GM21526 (cell line): ENCODE data around the gene MRPL27.

Experiments
- ATAC-seq: cut with Tn5 transposase; IDR thresholded peaks from one replicate; pipeline ENCODE4 v1.9.1; 2021; ENCODE audit warnings: moderate library complexity; ENCODE audit not compliant: unreplicated experiment, low FRiP score

MRPL27 gene

DNA sequence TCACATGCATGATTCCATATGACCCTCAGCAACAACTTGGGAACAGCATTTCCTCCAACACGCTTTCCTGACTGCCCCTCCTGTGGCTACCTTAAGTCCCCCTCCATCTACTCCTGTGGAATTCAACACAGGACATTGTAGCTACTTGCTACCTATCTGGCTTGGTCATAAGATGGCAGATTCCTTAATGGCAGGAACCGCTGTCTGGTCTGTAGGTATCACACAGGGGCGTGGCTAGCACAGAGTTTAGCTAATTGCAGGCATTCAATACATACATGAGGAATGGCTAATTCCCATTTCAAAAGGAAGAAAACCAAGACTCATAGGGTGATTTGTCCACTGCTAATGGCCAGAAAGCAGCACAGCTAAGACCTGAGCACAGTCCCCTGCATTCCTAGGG lies 15.7 kb upstream of the MRPL27 start:
- no peak for ATAC-seq

DNA sequence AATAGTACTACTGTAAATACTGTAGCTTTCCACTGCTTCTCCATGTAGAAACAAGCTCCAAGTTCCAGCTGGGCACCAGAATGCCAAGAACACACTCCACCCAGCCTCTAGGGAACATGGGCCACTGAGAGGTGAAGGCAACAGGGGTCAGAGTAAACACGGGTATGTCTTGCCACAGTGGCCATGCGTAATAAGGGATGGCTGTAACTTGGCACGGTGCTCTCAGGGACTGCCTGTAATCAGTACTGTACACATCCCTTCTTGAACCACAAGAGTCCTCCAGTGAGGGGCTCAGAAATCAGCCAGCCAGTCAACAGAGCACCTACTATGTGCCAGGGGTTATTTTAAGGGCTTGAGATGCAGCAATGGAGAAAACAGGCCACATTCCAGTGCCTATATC lies 13.5 kb upstream of the MRPL27 start:
- ATAC-seq = no peak

DNA sequence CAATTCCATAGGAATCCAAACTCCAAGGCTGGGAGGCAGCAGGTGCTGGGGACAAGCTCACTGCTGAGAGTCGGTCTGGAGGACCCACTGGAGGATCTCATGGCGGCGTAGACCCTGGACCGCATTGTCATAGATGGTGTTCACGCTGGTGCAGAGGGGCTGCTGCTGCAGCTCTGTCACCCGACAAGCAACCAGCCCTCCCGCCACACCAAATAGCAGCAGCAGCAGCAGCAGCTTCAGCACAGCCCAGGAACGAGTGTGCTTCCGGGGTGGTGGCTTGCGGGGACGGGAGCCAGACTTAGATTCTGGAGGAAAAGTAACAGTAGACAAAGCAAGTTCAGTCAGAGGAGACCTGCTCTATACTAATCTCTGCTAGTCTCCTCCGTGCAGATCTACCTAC lies 9.9 kb upstream of the MRPL27 start:
- no peak for ATAC-seq

DNA sequence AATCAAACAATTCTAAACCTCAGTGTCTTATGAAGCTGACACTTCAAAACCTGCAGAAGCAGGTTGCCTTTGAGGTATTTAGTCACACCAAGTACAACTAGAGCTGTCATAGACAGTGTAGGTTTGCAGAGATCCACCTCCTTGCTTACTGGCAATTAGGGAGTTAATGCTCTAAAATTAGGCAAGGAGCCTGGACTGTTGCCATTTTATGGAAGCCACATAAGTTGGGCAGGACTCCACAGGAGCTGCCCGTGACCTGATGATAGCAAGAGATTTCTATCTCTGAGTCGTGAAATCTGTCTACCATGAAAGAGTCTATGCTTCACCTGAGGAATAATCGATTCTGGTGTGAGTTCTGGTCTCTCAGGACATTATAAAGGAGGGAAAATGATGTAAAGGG lies 8.9 kb upstream of the MRPL27 start:
- ATAC-seq = no peak

DNA sequence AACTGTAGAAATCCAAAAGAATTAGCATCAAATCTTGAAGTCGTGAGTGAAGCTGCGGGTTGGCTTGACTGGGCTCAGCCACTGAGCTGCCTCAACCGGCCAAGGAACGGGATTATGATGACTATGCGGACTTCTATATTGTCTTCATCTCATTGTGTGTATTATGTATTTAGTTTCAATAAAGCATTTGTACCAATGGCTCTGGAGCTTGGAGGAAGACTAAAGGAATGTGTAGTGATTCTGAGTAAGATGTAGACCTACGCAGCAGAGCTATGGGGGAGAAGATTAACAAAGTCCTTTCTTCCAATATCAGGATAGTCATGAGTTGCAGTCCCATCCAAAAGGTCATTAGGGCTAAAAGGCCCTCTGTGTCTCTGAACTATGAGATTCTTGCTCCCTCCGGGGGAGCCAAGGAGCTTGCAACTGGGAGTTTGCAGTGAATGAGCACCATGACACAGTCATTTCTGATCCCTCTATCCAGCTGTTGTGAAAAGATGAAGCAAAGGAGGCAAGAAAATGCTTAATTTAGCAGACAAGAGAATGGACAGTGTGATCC lies 8.4 kb upstream of the MRPL27 start:
- no peak for ATAC-seq

DNA sequence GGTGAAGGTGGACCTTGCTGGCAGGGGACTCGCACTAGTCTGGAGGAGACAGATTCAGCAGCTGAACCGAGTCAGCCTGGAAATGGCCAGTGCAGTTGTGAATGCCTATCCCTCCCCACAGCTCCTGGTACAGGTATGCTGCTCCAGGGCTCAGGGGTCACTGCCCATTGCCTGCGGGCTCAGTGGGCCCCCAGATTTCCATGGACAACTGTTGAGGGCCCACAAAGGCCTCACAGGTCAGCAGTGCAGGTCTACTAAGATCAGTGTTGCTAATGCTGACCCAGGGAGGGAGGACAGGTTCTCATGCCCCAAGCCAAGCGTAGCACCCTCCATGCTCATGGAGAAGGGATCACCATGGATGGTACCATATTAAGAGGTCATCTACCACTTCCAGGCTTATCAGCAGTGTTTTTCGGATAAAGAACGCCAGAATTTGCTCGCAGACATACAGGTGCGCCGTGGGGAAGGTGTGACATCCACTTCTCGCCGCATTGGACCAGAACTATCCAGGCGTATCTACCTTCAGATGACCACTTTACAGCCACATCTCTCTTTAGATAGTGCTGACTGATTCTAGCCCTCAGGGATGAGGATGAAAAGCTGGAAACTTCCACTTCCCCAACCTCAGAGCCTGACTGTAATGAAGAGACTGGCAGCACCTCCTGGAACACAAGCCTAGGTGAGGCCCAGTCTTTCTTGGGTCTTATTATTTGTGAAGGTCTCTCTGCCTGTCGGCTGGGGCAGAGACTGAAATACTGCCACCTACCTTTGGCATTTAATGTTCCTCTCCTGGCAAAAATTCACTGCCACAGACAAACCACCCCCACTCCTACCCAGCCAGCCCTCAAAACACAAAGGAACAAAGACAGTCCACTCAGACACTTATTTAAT lies 7.6 kb upstream of the MRPL27 start:
- no peak for ATAC-seq

DNA sequence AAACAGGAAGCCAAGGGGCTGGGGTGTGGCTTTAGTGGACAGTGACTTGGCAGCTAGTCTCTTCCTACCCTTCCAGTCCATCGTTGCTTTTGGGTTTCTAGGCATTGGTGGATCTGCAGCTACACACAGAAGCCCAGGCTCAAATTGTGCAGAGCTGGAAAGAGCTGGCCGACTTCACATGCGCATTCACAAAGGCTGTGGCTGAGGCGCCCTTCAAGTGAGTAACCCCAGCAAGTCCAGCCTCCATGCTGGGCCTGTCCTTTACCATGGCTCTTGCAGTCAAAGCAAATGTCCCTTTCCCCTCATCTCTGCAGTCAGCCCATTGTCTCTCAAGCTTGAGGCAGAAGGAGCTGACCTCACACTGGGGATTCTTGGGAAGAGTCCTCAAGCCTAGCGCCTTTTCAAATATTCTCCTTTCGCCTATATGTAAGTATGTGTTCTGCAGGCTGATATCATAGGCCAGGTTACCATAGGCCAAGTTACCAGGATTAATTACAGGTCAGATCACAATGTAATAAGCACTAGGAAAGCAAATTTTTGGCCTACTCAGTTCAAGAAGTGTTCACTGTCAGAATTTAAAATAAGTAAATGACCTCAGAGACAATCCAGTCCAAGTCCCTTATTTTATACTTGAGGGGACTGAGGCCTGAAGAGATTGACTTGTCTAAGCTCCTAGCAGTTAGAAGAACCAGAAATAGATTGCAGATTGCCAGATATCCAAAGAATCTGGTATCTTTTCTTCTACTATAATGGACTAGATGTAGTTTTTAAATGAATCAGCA lies 6.6 kb upstream of the MRPL27 start:
- ATAC-seq = no peak

DNA sequence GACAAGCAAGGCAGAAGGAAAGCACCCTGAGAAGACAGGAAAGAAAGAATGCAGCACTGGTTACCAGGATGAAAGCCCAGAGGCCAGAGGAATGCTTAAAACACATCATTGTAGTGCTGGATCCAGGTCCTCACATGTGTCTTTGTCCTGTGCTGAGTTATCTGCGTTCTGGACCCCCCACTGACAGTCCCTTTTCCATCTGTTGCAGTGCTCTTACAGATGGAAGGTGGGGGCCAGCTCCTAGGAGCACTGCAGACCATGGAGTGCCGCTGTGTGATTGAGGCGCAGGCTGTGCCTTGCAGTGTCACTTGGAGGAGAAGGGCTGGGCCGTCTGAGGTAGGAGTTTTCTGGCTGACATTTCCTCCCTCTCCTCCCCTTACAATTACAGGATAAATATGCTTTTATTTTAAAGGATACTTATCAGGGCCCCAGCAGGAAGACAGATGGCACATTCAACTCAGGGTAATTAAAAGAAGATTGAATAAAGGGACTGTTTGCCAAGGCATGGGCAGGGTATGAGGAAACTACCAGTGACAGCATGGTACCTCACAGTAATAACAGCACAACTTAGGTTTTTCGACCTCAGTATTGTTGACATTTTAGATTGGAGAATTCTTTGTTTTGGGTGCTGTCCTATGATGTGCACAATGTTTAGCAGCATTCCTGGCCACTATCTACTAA lies 3.0 kb upstream of the MRPL27 start:
- ATAC-seq = no peak

DNA sequence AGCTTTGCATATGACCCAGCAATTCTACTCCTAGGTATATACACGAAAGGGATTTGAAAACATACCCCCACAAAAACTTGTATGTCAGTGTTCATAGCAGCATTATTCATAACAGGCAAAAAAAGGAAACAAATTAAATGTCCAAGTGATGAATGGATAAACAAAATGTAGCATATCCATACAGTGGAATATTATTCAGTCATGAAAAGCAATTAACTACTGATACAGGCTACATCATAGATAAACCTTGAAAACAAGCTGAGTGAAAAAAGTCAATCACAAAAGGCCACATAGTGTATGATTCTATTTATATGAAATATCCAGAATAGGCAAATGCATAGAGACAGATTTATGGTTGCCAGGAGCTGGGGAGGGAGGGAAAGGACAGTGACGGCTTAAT lies 721 bp upstream of the MRPL27 start:
- ATAC-seq = no peak

DNA sequence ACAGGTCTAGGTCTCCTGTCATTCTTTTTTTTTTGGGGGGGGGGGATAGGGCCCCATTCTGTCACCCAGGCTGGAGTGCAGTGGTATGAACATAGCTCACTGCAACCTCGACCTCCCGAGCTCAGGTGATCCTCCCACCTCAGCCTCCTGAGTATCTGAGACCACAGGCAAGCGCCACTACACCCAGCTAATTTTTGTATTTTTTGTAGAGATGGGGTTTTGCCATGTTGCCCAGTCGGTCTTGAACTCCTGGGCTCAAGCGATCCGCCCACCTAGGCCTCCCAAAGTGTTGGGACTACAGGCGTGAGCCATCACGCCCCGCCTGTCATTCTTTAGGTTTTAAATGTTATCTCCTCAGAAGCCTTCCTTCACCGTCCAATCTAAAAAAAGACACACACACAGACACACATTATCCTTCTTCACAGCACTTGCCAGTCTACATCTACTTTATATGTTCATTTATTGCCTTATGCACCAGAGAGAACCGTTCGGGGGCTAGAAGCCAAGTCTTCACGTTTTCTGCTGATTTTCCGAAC lies 694 bp downstream of the MRPL27 start:
- ATAC-seq = no peak

DNA sequence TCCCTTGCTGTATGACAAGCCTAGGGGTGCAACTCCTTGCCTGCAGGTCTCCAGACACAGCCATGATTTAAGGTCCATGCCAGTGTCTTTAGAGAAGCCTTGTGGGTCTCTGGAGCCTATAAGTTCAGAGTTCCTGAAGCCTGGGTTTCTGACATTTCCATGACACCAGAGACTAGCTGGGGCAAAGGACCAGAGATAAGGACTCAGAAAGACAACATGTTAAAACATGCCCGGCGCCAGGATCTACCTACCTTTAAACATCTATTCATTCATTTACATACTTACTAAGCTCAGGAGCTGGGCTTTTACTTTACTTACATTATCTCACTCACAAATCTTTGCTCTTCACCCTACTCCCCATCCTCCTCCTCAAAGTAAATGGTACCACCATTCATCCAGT lies 1.5 kb downstream of the MRPL27 start:
- ATAC-seq = no peak

DNA sequence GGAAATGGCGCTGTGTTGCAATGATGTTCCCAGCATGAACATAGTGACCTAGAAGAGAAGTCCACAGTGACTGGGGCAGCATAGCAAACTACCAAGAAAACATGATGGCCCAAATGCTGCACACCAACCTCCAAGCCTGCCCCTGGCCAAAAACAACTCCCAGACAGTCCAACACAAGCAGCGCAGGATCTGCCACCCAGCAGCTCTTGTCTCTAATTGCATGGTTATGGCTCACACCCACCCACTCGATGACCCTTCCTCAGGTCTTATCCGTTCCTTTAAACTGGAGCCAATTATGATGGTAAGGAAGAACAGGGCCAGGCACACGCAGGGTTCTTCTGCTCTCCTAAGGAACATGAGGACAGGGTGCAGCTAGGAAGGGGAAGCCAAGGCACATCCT lies 2.9 kb downstream of the MRPL27 start:
- ATAC-seq = no peak

DNA sequence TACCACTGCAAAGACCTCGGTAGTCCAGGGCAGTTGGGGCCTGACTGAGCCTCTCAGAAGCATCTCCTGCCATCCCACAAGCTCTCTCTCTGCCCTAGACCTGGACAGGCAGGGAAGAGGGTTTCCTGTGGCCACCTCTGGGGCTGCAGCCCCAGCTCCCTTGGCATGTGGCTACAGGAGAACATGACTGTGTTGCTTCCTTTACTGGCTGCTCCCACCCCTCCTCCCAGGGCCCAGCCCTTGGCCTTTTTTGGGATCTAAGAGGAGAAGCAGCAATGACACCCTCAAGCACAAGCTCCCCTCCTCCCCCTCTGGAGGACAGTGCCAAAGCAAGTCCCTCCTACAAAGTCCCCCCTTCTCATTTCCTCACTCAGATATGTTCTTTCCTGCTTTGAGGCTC lies 5.6 kb downstream of the MRPL27 start:
- no peak for ATAC-seq

DNA sequence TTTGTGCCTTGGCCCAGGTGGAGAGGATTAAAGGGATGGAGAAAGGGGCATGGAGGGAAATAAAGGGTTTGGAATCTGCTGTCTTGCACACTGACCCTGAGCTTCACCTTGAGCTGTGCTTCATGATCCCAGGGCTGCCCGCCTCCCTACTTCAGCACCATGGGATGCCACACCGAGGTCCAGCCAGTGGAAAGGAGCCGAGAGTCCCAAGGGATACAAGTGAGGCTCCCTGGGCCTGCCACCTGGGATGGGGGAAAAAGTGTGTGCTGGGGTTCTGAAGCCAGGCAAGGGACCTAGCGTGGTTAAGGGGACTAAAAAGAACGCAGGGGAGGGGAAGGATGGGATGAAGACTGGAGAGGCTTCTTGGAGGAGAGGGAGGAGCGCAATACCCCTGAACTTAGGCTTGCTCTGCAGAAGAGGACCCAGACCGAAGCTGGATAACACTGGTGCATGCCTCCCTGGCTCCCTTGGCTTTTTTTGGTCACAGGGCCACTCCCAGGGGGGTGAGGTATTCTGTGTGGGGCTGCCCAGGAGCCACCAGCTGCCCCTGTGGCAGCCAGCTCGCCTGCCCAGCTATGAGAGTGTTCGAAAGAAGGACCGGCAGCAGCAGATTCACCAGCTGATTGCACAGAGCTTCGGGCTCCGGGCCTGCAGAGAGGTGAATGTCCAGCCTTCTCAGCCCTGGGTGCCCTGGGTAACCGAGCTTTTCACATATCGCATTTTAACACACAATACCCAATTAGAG lies 7.2 kb downstream of the MRPL27 start:
- ATAC-seq = no peak

DNA sequence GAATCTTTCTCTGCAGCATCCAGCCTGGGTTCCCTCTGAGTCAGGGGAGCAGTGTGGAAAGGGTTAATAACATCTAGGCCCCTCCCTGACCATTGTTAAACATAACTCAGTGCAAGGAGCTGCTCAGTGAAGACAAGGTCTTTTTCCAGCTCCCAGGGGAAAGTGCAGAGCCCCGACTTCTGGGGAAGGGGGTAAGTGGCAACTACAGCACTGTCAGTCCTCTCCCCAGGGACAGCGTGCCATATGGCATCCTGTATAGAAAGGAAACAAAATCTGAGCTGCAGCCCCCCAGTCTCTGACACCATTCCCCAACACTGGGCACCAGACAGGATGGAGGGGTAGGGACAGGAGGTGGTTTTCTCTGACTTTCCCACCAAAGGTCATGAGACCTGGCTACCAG lies 7.8 kb downstream of the MRPL27 start:
- no peak for ATAC-seq

DNA sequence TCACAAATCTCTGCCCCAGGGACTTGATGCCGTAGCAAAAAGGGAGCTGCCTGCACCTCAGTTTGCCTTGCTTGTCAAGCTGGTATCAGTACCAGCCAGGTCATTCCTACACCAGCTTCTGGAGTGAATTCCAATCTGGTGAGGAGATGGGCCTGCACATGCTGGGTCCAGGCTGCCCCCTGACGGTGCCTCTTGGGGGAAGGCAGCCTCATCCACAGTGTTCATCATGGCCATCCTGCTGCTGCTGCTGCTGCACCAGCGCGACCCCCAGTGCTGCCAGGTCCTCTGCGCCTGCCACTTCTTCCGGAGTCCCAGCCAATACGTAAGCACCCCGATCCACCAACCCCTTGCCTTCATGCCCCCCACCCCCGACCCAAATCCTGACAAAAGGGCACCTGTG lies 8.3 kb downstream of the MRPL27 start:
- no peak for ATAC-seq

DNA sequence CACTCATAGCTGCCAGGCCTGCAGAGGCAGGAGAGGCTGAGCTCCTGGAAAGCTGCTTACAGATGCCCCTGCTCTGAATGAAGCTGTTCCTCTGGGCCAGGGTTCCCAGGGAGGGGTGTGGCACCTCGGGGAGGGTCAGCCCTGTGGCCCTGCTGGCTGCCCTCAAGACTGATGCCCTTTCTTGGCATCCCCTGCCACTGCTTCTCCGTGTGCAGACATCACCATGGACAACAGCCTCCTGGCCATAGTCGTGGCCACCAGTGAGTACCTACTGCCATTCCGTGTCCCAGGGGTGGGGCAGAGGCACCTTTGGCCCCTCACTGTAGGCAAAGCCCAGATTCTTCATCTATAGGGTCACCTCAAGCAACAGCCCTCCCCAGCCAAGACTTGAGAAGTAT lies 8.9 kb downstream of the MRPL27 start:
- no peak for ATAC-seq

DNA sequence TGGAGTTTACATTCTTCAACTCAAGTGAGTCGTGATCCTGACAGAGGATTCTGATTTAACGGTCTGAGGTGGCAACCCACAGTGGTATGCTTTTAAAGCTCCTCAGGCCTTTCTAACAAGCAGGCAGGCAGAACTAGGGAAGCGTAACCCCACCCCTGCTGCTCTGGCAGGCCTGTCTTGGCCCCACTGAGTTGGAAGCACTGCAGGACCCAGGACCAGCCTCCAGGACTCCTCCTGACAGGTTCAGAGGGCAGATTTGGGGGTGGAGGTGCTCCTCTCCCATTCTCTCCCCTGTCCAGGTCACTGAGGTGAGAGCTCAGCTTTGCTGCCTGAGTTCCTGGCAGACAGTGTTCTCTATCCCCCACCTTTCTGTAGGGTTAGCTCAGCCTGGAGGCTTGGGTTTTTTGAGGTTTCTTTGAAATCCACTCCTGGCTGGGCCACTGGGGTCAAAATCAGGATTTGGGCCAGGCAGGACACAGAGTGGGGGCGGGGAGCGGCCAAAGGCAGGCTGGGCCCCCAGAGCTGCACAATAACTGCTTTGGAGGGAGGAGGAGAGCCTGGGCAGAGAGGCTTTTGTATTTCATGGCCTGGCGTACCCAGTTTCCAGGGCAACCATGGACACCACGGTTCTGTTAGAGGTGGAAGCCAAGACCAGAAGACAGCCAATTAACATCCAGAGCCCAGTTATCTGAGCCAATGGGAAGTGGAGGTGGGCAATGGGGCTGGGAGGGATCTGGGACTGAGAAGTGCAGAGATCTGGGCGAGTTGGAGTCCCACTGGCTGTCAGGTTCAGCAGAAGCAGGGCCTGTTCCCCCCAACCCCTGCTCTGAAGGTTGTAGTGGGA lies 9.5 kb downstream of the MRPL27 start:
- ATAC-seq = no peak

DNA sequence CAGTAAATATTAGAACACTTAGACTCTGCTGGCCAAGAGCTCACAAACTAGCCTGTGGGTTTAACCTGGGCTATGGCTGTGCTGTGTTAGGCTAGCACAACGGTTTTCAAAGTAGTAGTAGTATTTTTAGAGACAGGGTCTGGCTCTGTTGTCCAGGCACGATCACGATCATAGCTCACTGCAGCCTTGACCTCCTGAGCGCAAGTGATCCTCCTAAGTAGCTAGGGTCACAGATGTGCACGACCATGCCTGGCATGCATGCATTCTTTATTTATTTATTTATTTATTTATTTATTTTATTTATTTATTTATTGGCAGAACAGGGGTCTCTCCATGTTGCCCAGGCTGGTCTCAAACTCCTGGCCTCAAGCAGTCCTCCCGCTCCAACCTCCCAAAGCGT lies 10.3 kb downstream of the MRPL27 start:
- ATAC-seq = no peak
